Sigmoid colon (tissue), 7 donors: ENCODE results near the gene FOXP1. TPM values are rescaled to one million over a fixed set of nuclear protein-coding genes. Genes with fewer than 3 reads are reported as not detected.

ENCODE experiments used
- DNase-seq: peaks from one replicate; pipeline ENCODE4 v3.0.0-alpha.2; 2019
- H3K27ac ChIP-seq, 4 donors: fragments of 200-600 bp; sonication (generic); one replicate each; pipeline ENCODE4 v1.5.1; 2016 to 2019; ENCODE audit warnings: mild to moderate bottlenecking in 1 of 4
- H3K27me3 ChIP-seq, 3 donors: fragments of 200-600 bp; sonication (generic); one replicate each; pipeline ENCODE4 v1.5.1; 2019; ENCODE audit warnings: mild to moderate bottlenecking in 1 of 3
- H3K36me3 ChIP-seq, 4 donors: fragments of 200-600 bp; sonication (generic); one replicate each; pipeline ENCODE4 v1.5.1; 2016 to 2019
- H3K4me1 ChIP-seq, 4 donors: fragments of 200-600 bp; sonication (generic); one replicate each; pipeline ENCODE4 v1.5.1; 2017 to 2019
- H3K4me3 ChIP-seq, 4 donors: fragments of 200-600 bp; sonication (generic); one replicate each; pipeline ENCODE4 v1.5.1; 2017 to 2019; ENCODE audit warnings: mild to moderate bottlenecking in 2 of 4, moderate library complexity in 1 of 4
- H3K9me3 ChIP-seq, 4 donors: fragments of 200-600 bp in 3 of 4; sonication (generic) in 3 of 4; one replicate each; pipeline versions ENCODE4 v1.5.1 to v1.6.1; 2013 to 2019
- CTCF ChIP-seq, 4 experiments: fragments of 450-650 bp in 3 of 4; fragments of 200-600 bp in 1 of 4; IDR thresholded peaks; one replicate each; pipeline ENCODE4 v1.5.1; 2016 to 2019; ENCODE audit warnings: antibody characterized with exemption in 4 of 4, mild to moderate bottlenecking in 3 of 4, moderate library complexity in 2 of 4
- EP300 ChIP-seq, 4 donors: sonication (generic); formaldehyde crosslinking; IDR thresholded peaks; one replicate each; pipeline ENCODE4 v1.6.1; 2017; ENCODE audit warnings: antibody characterized with exemption in 4 of 4
- POLR2A ChIP-seq, 2 donors: fragments of 450-650 bp; IDR thresholded peaks; one replicate each; pipeline ENCODE4 v1.6.1; 2016; ENCODE audit warnings: antibody characterized with exemption in 2 of 2, mild to moderate bottlenecking in 2 of 2, moderate library complexity in 2 of 2
- POLR2AphosphoS5 ChIP-seq, 4 donors: sonication (generic); formaldehyde crosslinking; IDR thresholded peaks; one replicate each; pipeline ENCODE4 v1.6.1; 2017; ENCODE audit warnings: antibody characterized with exemption in 4 of 4
- WGBS, 2 donors: extraction: QIAGEN DNeasy Blood & Tissue Kit; methylation state at CpG; one replicate each; pipeline ENCODE4 v1.1.7; 2013; 5-methylcytosine and 5-hydroxymethylcytosine counted together
- intact Hi-C: fragments of 100-400 bp; cut with DNase I; formaldehyde crosslinking; loops from one replicate; pipeline ENCODE4 v1.15.1; 2023
- polyA plus RNA-seq, 3 donors: library from polyadenylated mRNA; stranded (reverse); fragments of 200-250 nt; gene quantifications; one replicate each; pipeline ENCODE4 v1.2.3, GENCODE V29; 2013
- total RNA-seq, 4 donors: library from RNA; depleted of rRNA; stranded (reverse); fragments of >200 nt; gene quantifications; one replicate each; pipeline ENCODE4 v1.1.0, GENCODE V29; 2016
- donor health status: healthy with polysubstance abuse.
- donor health status: Bipolar disorder and iron deficiency.
- donor health status: healthy.

Gene FOXP1
- total and polyA plus RNA-seq, 7 donors = 13.8 to 232 (median 139) TPM

DNA sequence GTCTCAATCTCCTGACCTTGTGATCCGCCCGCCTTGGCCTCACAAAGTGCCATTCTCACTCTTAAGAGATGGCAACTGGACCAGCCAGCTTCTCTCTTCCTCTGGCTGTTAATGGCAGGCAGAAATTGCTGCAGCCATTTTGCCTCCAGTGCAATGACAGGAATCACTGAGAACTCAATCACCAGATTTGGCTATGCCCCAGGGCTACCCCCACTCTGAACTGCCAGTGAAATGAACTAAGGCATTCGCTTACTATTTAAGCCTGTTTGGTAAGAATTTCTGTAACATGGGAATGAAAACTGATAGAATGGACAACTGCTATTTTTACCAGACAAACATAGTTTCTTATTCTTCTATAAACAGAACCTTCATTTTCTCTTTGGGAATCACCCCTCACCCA lies 24.5 kb downstream of the FOXP1 start:
- Histone ChIP-seq H3K27me3 (no peaks in the 10 kb centered on the region), H3K4me3 (no peak overlapping the region), H3K27ac (no peak overlapping the region), H3K4me1 (peaks cover 0 to 5% (median 0%) of the 10 kb centered on the region in 4 donors), H3K36me3 (peaks cover 0 to 3% (median 0%) of the 10 kb centered on the region in 4 donors), H3K9me3 (no peaks in the 10 kb centered on the region)
- DNase-seq = no peak
- 93 to 94% methylated on average over 3 of the region's 3 CpGs for WGBS, 2 donors
- intact Hi-C loops = no loop called here
- TF ChIP-seq POLR2AphosphoS5 (IDR thresholded peaks at IDR 0.05) = no peak
- no peak for TF ChIP-seq EP300 (IDR thresholded peaks at IDR 0.05)
- no peak for TF ChIP-seq POLR2A (IDR thresholded peaks at IDR 0.05)
- TF ChIP-seq CTCF (IDR thresholded peaks at IDR 0.05) = no peak

DNA sequence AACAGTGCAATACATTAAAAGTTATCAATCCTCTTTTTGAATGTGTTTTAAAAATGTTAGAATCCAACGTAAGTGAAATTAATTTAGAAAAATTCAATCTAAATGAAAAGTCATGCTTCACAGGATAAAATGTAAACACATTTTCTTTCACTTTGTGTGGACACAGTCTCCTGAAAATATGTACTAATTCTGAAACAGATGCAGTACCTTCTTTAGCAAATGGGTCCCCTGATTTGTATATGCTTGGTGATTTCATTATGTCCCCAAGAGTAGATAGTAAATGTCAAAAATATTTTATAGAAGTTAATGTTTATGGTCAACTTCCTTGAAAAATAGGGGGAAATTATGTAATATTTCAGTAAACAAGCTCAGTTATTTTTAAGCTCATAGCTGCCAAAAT lies 28.9 kb downstream of the FOXP1 start:
- no peak for TF ChIP-seq CTCF (IDR thresholded peaks at IDR 0.05)
- TF ChIP-seq POLR2A (IDR thresholded peaks at IDR 0.05) = no peak
- TF ChIP-seq POLR2AphosphoS5 (IDR thresholded peaks at IDR 0.05) = no peak
- TF ChIP-seq EP300 (IDR thresholded peaks at IDR 0.05) = no peak
- no peak for DNase-seq
- no peaks in the 10 kb centered on the region for H3K9me3 ChIP-seq
- H3K4me1 ChIP-seq = peaks cover 0 to 23% (median 17%) of the 10 kb centered on the region in 4 donors
- no peaks in the 10 kb centered on the region for H3K36me3 ChIP-seq
- H3K4me3 ChIP-seq = no peak overlapping the region
- H3K27ac ChIP-seq = no peak overlapping the region
- no peaks in the 10 kb centered on the region for H3K27me3 ChIP-seq
- WGBS, 2 donors = 80 to 87% methylated on average over 1 of the region's 1 CpG
- intact Hi-C loops = no loop called here

DNA sequence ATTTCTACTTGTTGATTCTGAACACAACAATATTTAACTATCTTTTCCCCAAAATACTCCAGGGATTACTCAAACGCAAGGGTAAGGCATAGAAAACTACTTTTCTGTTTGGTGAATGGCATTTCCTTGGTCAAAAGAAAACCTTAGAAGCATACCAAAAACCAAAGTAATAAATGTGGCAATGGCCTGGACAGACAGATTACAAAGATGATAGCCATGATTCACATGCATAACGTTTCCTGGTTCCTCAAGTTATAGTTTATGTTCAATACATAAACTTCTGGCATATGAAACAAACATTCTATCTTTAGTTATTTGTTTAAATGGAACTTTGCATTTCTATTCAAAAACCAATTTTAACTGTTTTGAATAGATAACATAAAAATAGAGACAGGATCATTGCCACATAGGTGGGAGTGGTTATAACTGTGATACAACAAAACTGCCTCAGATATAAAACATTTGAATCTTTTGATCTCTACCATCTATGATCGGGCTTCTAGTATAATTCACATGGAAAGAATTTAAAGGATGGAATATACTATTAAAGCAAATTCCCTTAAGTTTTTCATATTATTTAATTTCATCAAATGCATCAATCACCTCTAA lies 32.1 kb downstream of the FOXP1 start:
- H3K9me3 ChIP-seq = no peaks in the 10 kb centered on the region
- intact Hi-C loops = no loop called here
- H3K4me1 ChIP-seq = peaks cover 0 to 31% (median 16%) of the 10 kb centered on the region in 4 donors
- H3K27ac ChIP-seq = no peak overlapping the region
- DNase-seq = no peak
- 45 to 66% methylated on average over 3 of the region's 3 CpGs for WGBS, 2 donors
- no peak overlapping the region for H3K4me3 ChIP-seq
- no peak for TF ChIP-seq POLR2A (IDR thresholded peaks at IDR 0.05)
- no peak for TF ChIP-seq POLR2AphosphoS5 (IDR thresholded peaks at IDR 0.05)
- no peak for TF ChIP-seq EP300 (IDR thresholded peaks at IDR 0.05)
- no peak for TF ChIP-seq CTCF (IDR thresholded peaks at IDR 0.05)
- H3K36me3 ChIP-seq = no peaks in the 10 kb centered on the region
- no peaks in the 10 kb centered on the region for H3K27me3 ChIP-seq

- H3K4me1 ChIP-seq = peaks cover 0 to 31% (median 17%) of the 10 kb centered on the region in 4 donors
- WGBS, 2 donors = 82 to 90% methylated on average over 7 of the region's 7 CpGs
- H3K27ac ChIP-seq = peak overlapping the region in 3 of 4 donors; percentile 21 to 54 (median 24)
- no peak overlapping the region for H3K4me3 ChIP-seq
- peak; percentile 82 for DNase-seq
- H3K27me3 ChIP-seq = no peaks in the 10 kb centered on the region
- no peaks in the 10 kb centered on the region for H3K9me3 ChIP-seq
- TF ChIP-seq POLR2AphosphoS5 (IDR thresholded peaks at IDR 0.05) (peak in 2 of 4 donors; percentile 7 to 13), EP300 (IDR thresholded peaks at IDR 0.05) (no peak)
- no peaks in the 10 kb centered on the region for H3K36me3 ChIP-seq
- intact Hi-C loops = no loop called here
Observed at GRCh38 chr3:71549951-71550350, 33.6 kb downstream of the FOXP1 start.

GRCh38 chr3:71548705-71549384 lies 34.7 kb downstream of the FOXP1 start:
- Histone ChIP-seq H3K27ac (peak overlapping the region in 1 of 4 donors; percentile 54), H3K4me3 (no peak overlapping the region)
- 79 to 86% methylated on average over 4 of the region's 4 CpGs for WGBS, 2 donors

More at GRCh38 chr3:71548705-71549384, 34.7 kb downstream of the FOXP1 start:
- H3K4me1 ChIP-seq = peaks cover 0 to 32% (median 17%) of the 10 kb centered on the region in 4 donors
- DNase-seq = no peak
- no peaks in the 10 kb centered on the region for H3K36me3 ChIP-seq
- no peaks in the 10 kb centered on the region for H3K9me3 ChIP-seq
- TF ChIP-seq CTCF (IDR thresholded peaks at IDR 0.05) (no peak), POLR2AphosphoS5 (IDR thresholded peaks at IDR 0.05) (no peak), POLR2A (IDR thresholded peaks at IDR 0.05) (no peak), EP300 (IDR thresholded peaks at IDR 0.05) (no peak)
- intact Hi-C loops = no loop called here
- no peaks in the 10 kb centered on the region for H3K27me3 ChIP-seq
